Adrenal gland (tissue), 12 donors: ENCODE data around the gene PRPF39. TPM values are rescaled to one million over a fixed set of nuclear protein-coding genes. Genes with fewer than 3 reads are reported as not detected.

Experiments
- DNase-seq, 7 donors: peaks; one replicate each; pipeline ENCODE4 v3.0.0-alpha.2; 2019 to 2020
- H3K27ac ChIP-seq, 5 donors: fragments of 200-600 bp; sonication (generic) in 4 of 5; 1 replicate in 3 of 5; 2 replicates in 2 of 5; pipeline versions ENCODE4 v1.5.1 to v1.8.0; 2016 to 2020; ENCODE audit warnings: mild to moderate bottlenecking in 1 of 5
- H3K27me3 ChIP-seq: fragments of 200-600 bp; 2 replicates; pipeline ENCODE4 v1.8.0; 2021
- H3K36me3 ChIP-seq, 2 donors: fragments of 200-600 bp; replicated peaks in 1 of 2; 1 replicate in 1 of 2; 2 replicates in 1 of 2; pipeline versions ENCODE4 v1.5.1 to v1.8.0; 2018 to 2022
- H3K4me1 ChIP-seq, 2 donors: fragments of 200-600 bp; replicated peaks in 1 of 2; 1 replicate in 1 of 2; 2 replicates in 1 of 2; pipeline versions ENCODE4 v1.5.1 to v1.8.0; 2018 to 2021
- H3K4me3 ChIP-seq, 4 donors: fragments of 200-600 bp; sonication (generic) in 3 of 4; one replicate each; pipeline ENCODE4 v1.5.1; 2016 to 2018
- H3K9me3 ChIP-seq, 3 donors: fragments of 200-600 bp; sonication (generic) in 1 of 3; replicated peaks in 1 of 3; 1 replicate in 2 of 3; 2 replicates in 1 of 3; pipeline versions ENCODE4 v1.5.1 to v1.8.0; 2016 to 2021
- POLR2A ChIP-seq, 2 donors: fragments of 450-650 bp; IDR thresholded peaks; one replicate each; pipeline ENCODE4 v1.6.1; 2017; ENCODE audit warnings: antibody characterized with exemption in 2 of 2, mild to moderate bottlenecking in 2 of 2, moderate library complexity in 1 of 2
- WGBS, 4 donors: extraction: QIAGEN DNeasy Blood & Tissue Kit in 2 of 4; methylation state at CpG; one replicate each; pipeline versions ENCODE4 v1.1.5 to v1.1.7; 2013 to 2017; 5-methylcytosine and 5-hydroxymethylcytosine counted together
- intact Hi-C, 2 donors: fragments of 100-400 bp; cut with DNase I; formaldehyde crosslinking; loops; one replicate each; pipeline versions ENCODE4 v1.14.1 to v1.15.0; 2022 to 2023
- polyA plus RNA-seq, 3 donors: library from polyadenylated mRNA; stranded (reverse); fragments of 200-250 nt in 2 of 3; fragments of 350-450 nt in 1 of 3; fragmentation: Illumina TruSeq in 1 of 3; extraction: RNeasy Lipid Tissue Mini Kit (QIAGEN cat#74804) in 1 of 3; gene quantifications; one replicate each; pipeline ENCODE4 v1.2.3, GENCODE V29; 2013 to 2014
- total RNA-seq, 9 donors: library from RNA; depleted of rRNA in 4 of 9; stranded (reverse); fragments of >200 nt in 4 of 9; fragments of 120-200 nt in 1 of 9; fragmentation: NEBNext Ultra II Directional in 1 of 9; extraction: Animal tissue kit (Norgen Biotek cat#: 25700) in 1 of 9; gene quantifications; one replicate each; pipeline versions ENCODE4 v1.1.0 to v1.2.4, GENCODE V29; 2013 to 2023
- TF ChIP-seq, protein P1 (sequence below), 6 experiments: fragments of 450-650 bp in 4 of 6; fragments of 200-600 bp in 2 of 6; sonication (generic) in 1 of 6; IDR thresholded peaks; 1 replicate in 5 of 6; 2 replicates in 1 of 6; pipeline versions ENCODE4 v1.5.1 to v1.8.0; 2016 to 2021; ENCODE audit warnings: antibody characterized with exemption in 6 of 6, mild to moderate bottlenecking in 2 of 6, moderate library complexity in 1 of 6
- donor health status: healthy with polysubstance abuse.
- donor health status: Bipolar disorder and iron deficiency.
- donor health status: DM: yes; HTN: yes; CAD: no.
- donor health status: DM: no; HTN: no; CAD: no.
- donor health status: DM: no; HTN: no; CAD: no.
- donor health status: DM: yes; HTN: yes; CAD: no.

The PRPF39 gene
- total and polyA plus RNA-seq, 12 donors = 6.5 to 76.0 (median 36.4) TPM

GRCh38 chr14:45120096-45120495, 36.2 kb downstream of the PRPF39 start:
- WGBS, 4 donors = 61 to 81% (median 75%) methylated on average over 1 of the region's 1 CpG
- intact Hi-C loops = no loop called here
- Histone ChIP-seq H3K9me3 (peaks cover 0 to 6% (median 0%) of the 10 kb centered on the region in 3 donors), H3K27ac (no peak overlapping the region), H3K4me1 (no peaks in the 10 kb centered on the region), H3K4me3 (no peak overlapping the region), H3K36me3 (peaks cover 0 to 88% of the 10 kb centered on the region in 2 donors), H3K27me3 (no peaks in the 10 kb centered on the region)
- no peak for DNase-seq
- TF ChIP-seq, protein P1, sequence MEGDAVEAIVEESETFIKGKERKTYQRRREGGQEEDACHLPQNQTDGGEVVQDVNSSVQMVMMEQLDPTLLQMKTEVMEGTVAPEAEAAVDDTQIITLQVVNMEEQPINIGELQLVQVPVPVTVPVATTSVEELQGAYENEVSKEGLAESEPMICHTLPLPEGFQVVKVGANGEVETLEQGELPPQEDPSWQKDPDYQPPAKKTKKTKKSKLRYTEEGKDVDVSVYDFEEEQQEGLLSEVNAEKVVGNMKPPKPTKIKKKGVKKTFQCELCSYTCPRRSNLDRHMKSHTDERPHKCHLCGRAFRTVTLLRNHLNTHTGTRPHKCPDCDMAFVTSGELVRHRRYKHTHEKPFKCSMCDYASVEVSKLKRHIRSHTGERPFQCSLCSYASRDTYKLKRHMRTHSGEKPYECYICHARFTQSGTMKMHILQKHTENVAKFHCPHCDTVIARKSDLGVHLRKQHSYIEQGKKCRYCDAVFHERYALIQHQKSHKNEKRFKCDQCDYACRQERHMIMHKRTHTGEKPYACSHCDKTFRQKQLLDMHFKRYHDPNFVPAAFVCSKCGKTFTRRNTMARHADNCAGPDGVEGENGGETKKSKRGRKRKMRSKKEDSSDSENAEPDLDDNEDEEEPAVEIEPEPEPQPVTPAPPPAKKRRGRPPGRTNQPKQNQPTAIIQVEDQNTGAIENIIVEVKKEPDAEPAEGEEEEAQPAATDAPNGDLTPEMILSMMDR (IDR thresholded peaks at IDR 0.05) = no peak
- no peak for TF ChIP-seq POLR2A (IDR thresholded peaks at IDR 0.05)

DNA sequence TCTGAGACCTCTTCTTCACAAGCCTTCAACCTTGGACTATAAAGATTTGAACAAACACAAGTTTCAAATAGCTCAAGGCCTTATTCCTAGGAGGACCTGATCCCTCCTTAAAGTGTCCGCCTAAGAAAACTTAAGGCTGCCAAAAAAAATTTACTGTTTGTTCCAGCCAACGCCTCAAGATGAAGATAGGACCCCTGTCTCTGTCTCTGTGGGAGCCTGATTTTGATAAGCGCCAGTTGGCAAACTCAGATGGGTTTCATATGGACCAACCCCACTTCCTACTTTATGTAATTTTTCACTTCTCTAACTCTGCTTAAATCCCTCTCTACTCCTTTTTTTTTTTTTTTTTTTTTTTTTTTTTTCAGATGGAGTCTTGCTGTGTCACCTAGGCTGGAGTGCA, 39.4 kb downstream of the PRPF39 start:
- TF ChIP-seq, protein P1 (IDR thresholded peaks at IDR 0.05) = no peak
- no peak for TF ChIP-seq POLR2A (IDR thresholded peaks at IDR 0.05)
- WGBS, 4 donors = 91 to 95% (median 93%) methylated on average over 3 of the region's 3 CpGs
- no peak for DNase-seq
- H3K27me3 ChIP-seq = no peaks in the 10 kb centered on the region
- H3K36me3 ChIP-seq = peaks cover 0 to 75% of the 10 kb centered on the region in 2 donors
- intact Hi-C loops = no loop called here
- no peak overlapping the region for H3K4me3 ChIP-seq
- H3K27ac ChIP-seq = no peak overlapping the region
- no peaks in the 10 kb centered on the region for H3K4me1 ChIP-seq
- H3K9me3 ChIP-seq = peaks cover 0 to 7% (median 0%) of the 10 kb centered on the region in 3 donors

DNA sequence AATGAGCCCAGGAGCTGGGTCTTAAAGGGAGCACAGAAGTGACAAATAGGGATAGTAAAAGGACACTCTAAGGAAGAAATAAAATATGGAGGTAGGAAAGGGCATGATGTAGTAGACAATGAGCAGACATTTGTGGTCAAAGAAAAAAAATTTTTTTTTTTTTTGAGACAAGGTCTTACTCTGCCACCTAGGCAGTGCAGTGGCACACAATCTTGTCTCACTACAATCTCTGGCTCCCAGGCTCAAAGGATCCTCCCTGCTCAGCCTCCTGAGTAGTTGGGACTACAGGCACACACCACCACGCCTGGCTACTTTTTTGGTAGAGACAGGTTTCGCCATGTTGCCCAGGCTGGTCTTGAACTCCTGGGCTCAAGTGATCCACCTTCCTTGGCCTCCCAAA, 41.8 kb downstream of the PRPF39 start:
- peaks cover 0 to 9% of the 10 kb centered on the region in 2 donors for H3K4me1 ChIP-seq
- no peaks in the 10 kb centered on the region for H3K27me3 ChIP-seq
- no peak overlapping the region for H3K4me3 ChIP-seq
- intact Hi-C loops = no loop called here
- 71 to 100% (median 98%) methylated on average over 1 to 2 of the region's 2 CpGs for WGBS, 4 donors
- DNase-seq = no peak
- no peak overlapping the region for H3K27ac ChIP-seq
- TF ChIP-seq, protein P1 (IDR thresholded peaks at IDR 0.05) = no peak
- TF ChIP-seq POLR2A (IDR thresholded peaks at IDR 0.05) = no peak
- H3K36me3 ChIP-seq = peaks cover 0 to 53% of the 10 kb centered on the region in 2 donors
- peaks cover 0 to 7% (median 0%) of the 10 kb centered on the region in 3 donors for H3K9me3 ChIP-seq

GRCh38 chr14:45128963-45129629, 45.2 kb downstream of the PRPF39 start:
- H3K36me3 ChIP-seq = peaks cover 0 to 22% of the 10 kb centered on the region in 2 donors
- peaks cover 0 to 7% (median 0%) of the 10 kb centered on the region in 3 donors for H3K9me3 ChIP-seq
- no peaks in the 10 kb centered on the region for H3K27me3 ChIP-seq
- intact Hi-C loops = no loop called here
- H3K4me1 ChIP-seq = peaks cover 0 to 20% of the 10 kb centered on the region in 2 donors
- no peak for TF ChIP-seq POLR2A (IDR thresholded peaks at IDR 0.05)
- TF ChIP-seq, protein P1 (IDR thresholded peaks at IDR 0.05) = no peak
- no peak overlapping the region for H3K27ac ChIP-seq
- no peak for DNase-seq
- 51 to 100% (median 96%) methylated on average over 1 of the region's 1 CpG for WGBS, 4 donors
- no peak overlapping the region for H3K4me3 ChIP-seq
